H1 (cell line): Measurements from ENCODE around the gene NOD2. TPM values are rescaled to one million over a fixed set of nuclear protein-coding genes. Genes with fewer than 3 reads are reported as not detected.

ENCODE experiments used
- CHD2 ChIP-seq: IDR thresholded peaks from 2 replicates; pipeline ENCODE4 v1.6.1; 2012; ENCODE audit warnings: low read length, improper control_type of control experiment
- polyA plus RNA-seq, 7 experiments: library from polyadenylated mRNA; depleted of rRNA in 3 of 7; stranded (reverse) in 5 of 7; unstranded in 2 of 7; fragments of >200 nt in 5 of 7; fragments of 200-250 nt in 2 of 7; gene quantifications; 1 replicate in 5 of 7; 2 replicates in 1 of 7; 4 replicates in 1 of 7; pipeline versions ENCODE4 v1.2.1 to v1.2.3, GENCODE V29; 2011 to 2013; ENCODE audit warnings: missing spikeins in 2 of 7, mixed read lengths in 2 of 7
- total RNA-seq: library from RNA; stranded (reverse); fragmentation: NEBNext Ultra II Directional; extraction: Animal tissue kit (Norgen Biotek cat#: 25700); gene quantifications from 2 replicates; pipeline ENCODE4 v1.2.1, GENCODE V29; 2021
- TF ChIP-seq, protein P1 (sequence below): fragments of 300-600 bp; sonication (generic); IDR thresholded peaks from 2 replicates; pipeline ENCODE4 v1.7.1; 2012; ENCODE audit warnings: low read length, moderate library complexity, mild to moderate bottlenecking, inconsistent platforms; ENCODE audit not compliant: insufficient replicate concordance
- TF ChIP-seq, protein P2 (sequence below): IDR thresholded peaks from 2 replicates; pipeline ENCODE4 v1.6.1; 2012; ENCODE audit warnings: inconsistent platforms

The NOD2 gene
- total and polyA plus RNA-seq, 2 of the 8 experiments (the other 6 are each of a cell fraction or from before 2014, with no cell fraction given), result 0.37 to 0.42 TPM

DNA sequence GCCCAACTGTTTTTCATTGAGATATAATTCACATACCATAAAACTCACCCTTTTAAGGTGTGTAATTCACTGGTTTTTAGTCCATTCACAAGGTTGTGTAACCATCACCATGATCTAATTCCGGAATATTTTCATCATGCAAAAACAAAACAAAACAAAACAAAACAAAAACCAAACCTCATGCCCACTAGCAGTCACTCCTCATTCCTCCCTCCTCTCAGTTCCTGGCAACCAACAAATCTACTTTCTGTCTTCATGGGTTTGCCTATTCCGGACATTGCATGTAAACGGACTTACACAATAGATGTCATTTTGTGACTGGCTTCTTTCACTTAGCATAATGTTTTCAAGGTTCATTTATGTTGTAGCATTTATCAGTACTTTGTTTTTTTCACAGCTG, 4.5 kb upstream of the NOD2 start (continued):
- TF ChIP-seq, protein P1, sequence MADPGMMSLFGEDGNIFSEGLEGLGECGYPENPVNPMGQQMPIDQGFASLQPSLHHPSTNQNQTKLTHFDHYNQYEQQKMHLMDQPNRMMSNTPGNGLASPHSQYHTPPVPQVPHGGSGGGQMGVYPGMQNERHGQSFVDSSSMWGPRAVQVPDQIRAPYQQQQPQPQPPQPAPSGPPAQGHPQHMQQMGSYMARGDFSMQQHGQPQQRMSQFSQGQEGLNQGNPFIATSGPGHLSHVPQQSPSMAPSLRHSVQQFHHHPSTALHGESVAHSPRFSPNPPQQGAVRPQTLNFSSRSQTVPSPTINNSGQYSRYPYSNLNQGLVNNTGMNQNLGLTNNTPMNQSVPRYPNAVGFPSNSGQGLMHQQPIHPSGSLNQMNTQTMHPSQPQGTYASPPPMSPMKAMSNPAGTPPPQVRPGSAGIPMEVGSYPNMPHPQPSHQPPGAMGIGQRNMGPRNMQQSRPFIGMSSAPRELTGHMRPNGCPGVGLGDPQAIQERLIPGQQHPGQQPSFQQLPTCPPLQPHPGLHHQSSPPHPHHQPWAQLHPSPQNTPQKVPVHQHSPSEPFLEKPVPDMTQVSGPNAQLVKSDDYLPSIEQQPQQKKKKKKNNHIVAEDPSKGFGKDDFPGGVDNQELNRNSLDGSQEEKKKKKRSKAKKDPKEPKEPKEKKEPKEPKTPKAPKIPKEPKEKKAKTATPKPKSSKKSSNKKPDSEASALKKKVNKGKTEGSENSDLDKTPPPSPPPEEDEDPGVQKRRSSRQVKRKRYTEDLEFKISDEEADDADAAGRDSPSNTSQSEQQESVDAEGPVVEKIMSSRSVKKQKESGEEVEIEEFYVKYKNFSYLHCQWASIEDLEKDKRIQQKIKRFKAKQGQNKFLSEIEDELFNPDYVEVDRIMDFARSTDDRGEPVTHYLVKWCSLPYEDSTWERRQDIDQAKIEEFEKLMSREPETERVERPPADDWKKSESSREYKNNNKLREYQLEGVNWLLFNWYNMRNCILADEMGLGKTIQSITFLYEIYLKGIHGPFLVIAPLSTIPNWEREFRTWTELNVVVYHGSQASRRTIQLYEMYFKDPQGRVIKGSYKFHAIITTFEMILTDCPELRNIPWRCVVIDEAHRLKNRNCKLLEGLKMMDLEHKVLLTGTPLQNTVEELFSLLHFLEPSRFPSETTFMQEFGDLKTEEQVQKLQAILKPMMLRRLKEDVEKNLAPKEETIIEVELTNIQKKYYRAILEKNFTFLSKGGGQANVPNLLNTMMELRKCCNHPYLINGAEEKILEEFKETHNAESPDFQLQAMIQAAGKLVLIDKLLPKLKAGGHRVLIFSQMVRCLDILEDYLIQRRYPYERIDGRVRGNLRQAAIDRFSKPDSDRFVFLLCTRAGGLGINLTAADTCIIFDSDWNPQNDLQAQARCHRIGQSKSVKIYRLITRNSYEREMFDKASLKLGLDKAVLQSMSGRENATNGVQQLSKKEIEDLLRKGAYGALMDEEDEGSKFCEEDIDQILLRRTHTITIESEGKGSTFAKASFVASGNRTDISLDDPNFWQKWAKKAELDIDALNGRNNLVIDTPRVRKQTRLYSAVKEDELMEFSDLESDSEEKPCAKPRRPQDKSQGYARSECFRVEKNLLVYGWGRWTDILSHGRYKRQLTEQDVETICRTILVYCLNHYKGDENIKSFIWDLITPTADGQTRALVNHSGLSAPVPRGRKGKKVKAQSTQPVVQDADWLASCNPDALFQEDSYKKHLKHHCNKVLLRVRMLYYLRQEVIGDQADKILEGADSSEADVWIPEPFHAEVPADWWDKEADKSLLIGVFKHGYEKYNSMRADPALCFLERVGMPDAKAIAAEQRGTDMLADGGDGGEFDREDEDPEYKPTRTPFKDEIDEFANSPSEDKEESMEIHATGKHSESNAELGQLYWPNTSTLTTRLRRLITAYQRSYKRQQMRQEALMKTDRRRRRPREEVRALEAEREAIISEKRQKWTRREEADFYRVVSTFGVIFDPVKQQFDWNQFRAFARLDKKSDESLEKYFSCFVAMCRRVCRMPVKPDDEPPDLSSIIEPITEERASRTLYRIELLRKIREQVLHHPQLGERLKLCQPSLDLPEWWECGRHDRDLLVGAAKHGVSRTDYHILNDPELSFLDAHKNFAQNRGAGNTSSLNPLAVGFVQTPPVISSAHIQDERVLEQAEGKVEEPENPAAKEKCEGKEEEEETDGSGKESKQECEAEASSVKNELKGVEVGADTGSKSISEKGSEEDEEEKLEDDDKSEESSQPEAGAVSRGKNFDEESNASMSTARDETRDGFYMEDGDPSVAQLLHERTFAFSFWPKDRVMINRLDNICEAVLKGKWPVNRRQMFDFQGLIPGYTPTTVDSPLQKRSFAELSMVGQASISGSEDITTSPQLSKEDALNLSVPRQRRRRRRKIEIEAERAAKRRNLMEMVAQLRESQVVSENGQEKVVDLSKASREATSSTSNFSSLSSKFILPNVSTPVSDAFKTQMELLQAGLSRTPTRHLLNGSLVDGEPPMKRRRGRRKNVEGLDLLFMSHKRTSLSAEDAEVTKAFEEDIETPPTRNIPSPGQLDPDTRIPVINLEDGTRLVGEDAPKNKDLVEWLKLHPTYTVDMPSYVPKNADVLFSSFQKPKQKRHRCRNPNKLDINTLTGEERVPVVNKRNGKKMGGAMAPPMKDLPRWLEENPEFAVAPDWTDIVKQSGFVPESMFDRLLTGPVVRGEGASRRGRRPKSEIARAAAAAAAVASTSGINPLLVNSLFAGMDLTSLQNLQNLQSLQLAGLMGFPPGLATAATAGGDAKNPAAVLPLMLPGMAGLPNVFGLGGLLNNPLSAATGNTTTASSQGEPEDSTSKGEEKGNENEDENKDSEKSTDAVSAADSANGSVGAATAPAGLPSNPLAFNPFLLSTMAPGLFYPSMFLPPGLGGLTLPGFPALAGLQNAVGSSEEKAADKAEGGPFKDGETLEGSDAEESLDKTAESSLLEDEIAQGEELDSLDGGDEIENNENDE, result no peak
- TF ChIP-seq CHD2, result no peak
- TF ChIP-seq, protein P2, sequence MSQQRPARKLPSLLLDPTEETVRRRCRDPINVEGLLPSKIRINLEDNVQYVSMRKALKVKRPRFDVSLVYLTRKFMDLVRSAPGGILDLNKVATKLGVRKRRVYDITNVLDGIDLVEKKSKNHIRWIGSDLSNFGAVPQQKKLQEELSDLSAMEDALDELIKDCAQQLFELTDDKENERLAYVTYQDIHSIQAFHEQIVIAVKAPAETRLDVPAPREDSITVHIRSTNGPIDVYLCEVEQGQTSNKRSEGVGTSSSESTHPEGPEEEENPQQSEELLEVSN, result no peak
